ENCODE data around the gene SUDS3. TPM values are rescaled to one million over a fixed set of nuclear protein-coding genes. Genes with fewer than 3 reads are reported as not detected.
A peak's percentile ranks its signal among the peaks of the same experiment; 100 is the strongest.

The SUDS3 gene
- total and polyA plus RNA-seq, 4 experiments from 2014 or later, result 14.4 to 35.0 (median 28.7) TPM

DNA sequence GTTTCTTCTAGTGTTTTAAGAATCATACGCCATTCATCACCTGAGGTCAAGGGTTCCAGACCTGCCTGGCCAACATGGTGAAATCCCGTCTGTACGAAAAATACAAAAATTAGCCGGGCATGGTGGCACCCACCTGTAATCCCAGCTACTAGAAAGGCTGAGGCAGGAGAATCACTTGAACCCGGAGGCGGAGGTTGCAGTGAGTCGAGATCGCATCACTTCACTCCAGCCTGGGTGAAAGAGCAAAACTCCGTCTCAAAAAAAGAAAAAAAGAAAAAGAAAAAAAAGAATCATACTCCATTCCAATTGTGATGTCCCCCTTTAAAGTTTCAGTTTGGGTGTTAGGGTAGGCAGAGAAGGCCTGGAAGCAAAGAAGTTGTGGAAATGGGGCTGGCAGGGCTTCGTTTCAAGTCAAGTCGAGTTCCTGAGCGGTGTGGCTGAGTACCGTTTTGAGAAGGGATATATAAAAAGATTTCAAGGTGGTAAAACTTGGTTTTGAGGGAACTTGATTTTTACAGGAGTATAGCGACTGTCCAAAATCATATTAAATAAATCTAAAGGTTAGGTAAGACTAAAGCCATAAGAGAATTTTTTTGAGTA lies 2.1 kb upstream of the SUDS3 start:
- Mint-ChIP-seq H3K36me3 (peaks cover 0 to 16% of the 10 kb centered on the region in 2 donors), H3K27ac (peak overlapping the region in 3 of 7 donors; percentile 44 to 100 (median 46)), H3K4me3 (peak overlapping the region in 5 of 8 donors; percentile 36 to 90 (median 71)), H3K27me3 (no peaks in the 10 kb centered on the region), H3K9me3 (peaks cover 0 to 4% (median 0%) of the 10 kb centered on the region in 8 donors), H3K4me1 (peaks cover 28 to 69% (median 47%) of the 10 kb centered on the region in 4 donors)
- DNase-seq, result no peak
- Histone ChIP-seq H3K27me3 (ENCODE audit: insufficient read depth, low read length) (no peaks in the 10 kb centered on the region), H3K9me3 (ENCODE audit: control insufficient read depth in 1 of 2, low read length in 2 of 2) (no peaks in the 10 kb centered on the region), H3K4me3 (ENCODE audit: low read length in 2 of 2) (no peak overlapping the region), H3K36me3 (ENCODE audit: insufficient read depth, low read length) (no peaks in the 10 kb centered on the region), H3K27ac (ENCODE audit: low read depth, low read length) (no peak overlapping the region), H3K4me1 (ENCODE audit: insufficient read depth, low read length) (peaks cover 50% of the 10 kb centered on the region)
- intact Hi-C loops (cut with micrococcal nuclease), result loop anchor here (10.0 kb wide), 2 partner anchors 1171 to 1639 kb away; partner anchors contain the start of genes RNFT2 and SPRING1
- ChIA-PET CTCF (ENCODE audit: partially characterized antibody) (interaction anchor here (1.0 to 2.1 kb wide), 3 partner anchors 16 to 239 kb away, joined by 5 to 18 read pairs (median 7); partner anchors contain the start of gene PEBP1), POLR2A (ENCODE audit: partially characterized antibody) (interaction anchor here (1.1 to 2.2 kb wide), 4 partner anchors 16 to 313 kb away, joined by 3 to 55 read pairs (median 6); partner anchors contain the start of genes PEBP1 and WSB2)

DNA sequence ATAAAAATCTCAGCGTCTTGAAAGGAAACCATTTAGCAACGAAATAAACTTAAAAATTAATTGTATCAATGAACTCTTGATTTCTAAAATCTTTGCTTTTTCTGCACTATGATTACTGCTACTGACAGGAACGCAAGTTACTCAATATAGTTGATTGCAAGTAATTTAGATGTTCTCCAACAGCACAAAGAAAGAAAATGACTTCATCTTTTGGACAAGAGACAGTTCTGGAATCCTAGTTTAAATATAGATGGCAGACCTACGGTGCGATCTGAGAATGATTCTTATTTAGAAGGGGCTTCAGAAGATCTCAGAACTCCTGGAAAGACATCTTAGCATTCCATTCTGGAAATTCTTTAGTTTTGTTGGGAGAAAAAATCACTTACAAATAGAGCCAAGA lies 1.4 kb upstream of the SUDS3 start:
- DNase-seq, result no peak
- Mint-ChIP-seq H3K36me3 (peaks cover 1 to 21% of the 10 kb centered on the region in 2 donors), H3K4me3 (peak overlapping the region in 5 of 8 donors; percentile 23 to 97 (median 41)), H3K27me3 (no peaks in the 10 kb centered on the region), H3K27ac (peak overlapping the region in 3 of 7 donors; percentile 37 to 100 (median 46)), H3K4me1 (peaks cover 29 to 67% (median 46%) of the 10 kb centered on the region in 4 donors), H3K9me3 (peaks cover 0 to 4% (median 0%) of the 10 kb centered on the region in 8 donors)
- Histone ChIP-seq H3K4me1 (ENCODE audit: insufficient read depth, low read length) (peaks cover 50% of the 10 kb centered on the region), H3K27ac (ENCODE audit: low read depth, low read length) (no peak overlapping the region), H3K9me3 (ENCODE audit: control insufficient read depth in 1 of 2, low read length in 2 of 2) (no peaks in the 10 kb centered on the region), H3K27me3 (ENCODE audit: insufficient read depth, low read length) (no peaks in the 10 kb centered on the region), H3K4me3 (ENCODE audit: low read length in 2 of 2) (no peak overlapping the region), H3K36me3 (ENCODE audit: insufficient read depth, low read length) (peaks cover 3% of the 10 kb centered on the region)
- intact Hi-C loops (cut with micrococcal nuclease), result loop anchor here (5.0 to 10.0 kb wide), 4 partner anchors 1170 to 1742 kb away; partner anchors contain the start of genes FBXO21, RAB35, RNFT2 and SPRING1
- ChIA-PET POLR2A (ENCODE audit: partially characterized antibody) (interaction anchor here (2.0 to 3.6 kb wide), 3 partner anchors 17 to 314 kb away, joined by 11 to 61 read pairs (median 17); partner anchors contain the start of gene WSB2), CTCF (ENCODE audit: partially characterized antibody) (interaction anchor here (0.9 to 4.6 kb wide), 14 partner anchors 13 to 254 kb away, joined by 3 to 119 read pairs (median 12); partner anchors contain the start of gene PEBP1)

DNA sequence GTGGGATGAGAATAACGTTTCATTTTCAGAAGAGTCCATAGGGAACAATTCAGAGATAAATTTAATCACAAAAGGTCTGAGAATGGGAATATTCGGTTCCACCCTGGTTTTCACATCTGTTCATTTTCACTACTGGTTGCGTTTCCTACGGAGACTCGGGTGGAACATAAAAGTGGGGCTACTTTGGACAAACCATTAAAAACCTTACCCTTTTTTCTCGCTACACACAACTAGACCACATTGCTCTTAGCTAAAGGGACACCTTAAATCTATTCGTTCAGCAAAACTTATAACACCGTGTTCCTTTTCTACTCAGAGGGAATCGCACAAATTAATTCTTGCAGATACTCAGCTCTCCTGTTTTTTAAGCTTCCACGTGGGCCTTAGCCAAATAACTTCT lies 1.0 kb upstream of the SUDS3 start:
- H3K9me3 Mint-ChIP-seq, result peaks cover 0 to 4% (median 0%) of the 10 kb centered on the region in 8 donors
- Histone ChIP-seq H3K36me3 (ENCODE audit: insufficient read depth, low read length) (peaks cover 8% of the 10 kb centered on the region), H3K9me3 (ENCODE audit: control insufficient read depth in 1 of 2, low read length in 2 of 2) (no peaks in the 10 kb centered on the region), H3K27ac (ENCODE audit: low read depth, low read length) (no peak overlapping the region), H3K4me3 (ENCODE audit: low read length in 2 of 2) (no peak overlapping the region), H3K4me1 (ENCODE audit: insufficient read depth, low read length) (peaks cover 46% of the 10 kb centered on the region), H3K27me3 (ENCODE audit: insufficient read depth, low read length) (no peaks in the 10 kb centered on the region)
- peak overlapping the region in 6 of 8 donors; percentile 41 to 98 (median 96) for H3K4me3 Mint-ChIP-seq
- H3K27ac Mint-ChIP-seq, result peak overlapping the region in 3 of 7 donors; percentile 37 to 100 (median 99)
- no peaks in the 10 kb centered on the region for H3K27me3 Mint-ChIP-seq
- DNase-seq, result no peak
- peaks cover 27 to 63% (median 45%) of the 10 kb centered on the region in 4 donors for H3K4me1 Mint-ChIP-seq
- ChIA-PET CTCF (ENCODE audit: partially characterized antibody) (interaction anchor here (0.6 to 4.6 kb wide), 39 partner anchors 8 to 1291 kb away, joined by 3 to 119 read pairs (median 6); partner anchors contain the start of genes PEBP1, RFC5 and WSB2), POLR2A (ENCODE audit: partially characterized antibody) (interaction anchor here (0.7 to 3.6 kb wide), 10 partner anchors 10 to 500 kb away, joined by 3 to 61 read pairs (median 8); partner anchors contain the start of genes PEBP1 and WSB2)
- intact Hi-C loops (cut with micrococcal nuclease), result loop anchor here (5.0 to 10.0 kb wide), 4 partner anchors 1169 to 1742 kb away; partner anchors contain the start of genes FBXO21, RAB35, RNFT2 and SPRING1
- peaks cover 6 to 25% of the 10 kb centered on the region in 2 donors for H3K36me3 Mint-ChIP-seq

DNA sequence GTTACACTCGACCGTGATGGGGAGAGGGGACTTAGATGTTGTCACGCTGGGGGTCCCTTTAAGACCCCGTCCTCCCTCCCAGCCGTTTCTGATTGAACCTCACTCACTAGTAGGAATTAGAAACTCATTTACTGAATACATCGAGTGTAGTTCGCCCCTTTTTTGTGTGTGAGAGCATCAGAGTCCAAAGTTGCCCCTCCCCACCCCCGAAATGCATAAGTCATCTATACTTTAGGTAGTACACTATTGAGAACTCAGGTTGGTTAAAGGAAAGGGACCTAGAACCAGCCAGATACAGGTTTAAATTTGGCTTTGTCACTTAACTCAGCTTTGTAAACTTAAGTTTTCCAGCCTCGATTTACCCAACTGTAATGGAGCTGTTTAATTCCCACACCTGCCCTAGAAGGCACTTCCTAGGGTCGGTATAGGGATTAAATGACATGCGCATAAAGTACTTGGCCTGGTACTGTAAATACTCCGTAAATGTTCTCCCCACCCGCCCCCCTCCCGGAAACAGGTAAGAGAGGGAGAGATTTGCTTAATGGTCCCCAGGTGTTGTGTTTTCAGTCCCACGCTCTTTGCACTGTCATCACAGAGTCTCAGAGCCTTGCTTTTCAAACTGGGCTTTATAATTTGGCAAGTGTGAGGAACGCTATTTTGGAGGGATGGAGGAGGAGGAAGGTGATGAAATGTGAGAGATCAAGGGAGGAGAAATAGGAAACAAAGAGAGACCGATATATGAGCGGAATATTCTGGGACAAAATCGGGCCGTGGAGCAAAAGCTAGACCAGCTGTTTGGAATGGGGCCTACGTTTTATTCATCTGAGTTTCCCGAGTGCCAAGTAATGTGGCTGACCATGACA lies 897 bp downstream of the SUDS3 start:
- intact Hi-C loops (cut with micrococcal nuclease), result loop anchor here (1.0 to 10.0 kb wide), 7 partner anchors 361 to 1740 kb away; partner anchors contain the start of genes FBXO21, RAB35, RFC5 and RNFT2
- peak overlapping the region; percentile 76 to 100 (median 98) for H3K27ac Mint-ChIP-seq
- Histone ChIP-seq H3K27ac (ENCODE audit: low read depth, low read length) (peak overlapping the region; percentile 86), H3K27me3 (ENCODE audit: insufficient read depth, low read length) (no peaks in the 10 kb centered on the region), H3K36me3 (ENCODE audit: insufficient read depth, low read length) (peaks cover 17% of the 10 kb centered on the region), H3K4me1 (ENCODE audit: insufficient read depth, low read length) (peaks cover 36% of the 10 kb centered on the region), H3K4me3 (ENCODE audit: low read length in 2 of 2) (peak overlapping the region; percentile 61 to 66), H3K9me3 (ENCODE audit: control insufficient read depth in 1 of 2, low read length in 2 of 2) (no peaks in the 10 kb centered on the region)
- peaks cover 22 to 46% (median 34%) of the 10 kb centered on the region in 4 donors for H3K4me1 Mint-ChIP-seq
- peak overlapping the region; percentile 82 to 98 (median 96) for H3K4me3 Mint-ChIP-seq
- peaks cover 0 to 4% (median 0%) of the 10 kb centered on the region in 8 donors for H3K9me3 Mint-ChIP-seq
- DNase-seq, result peak in 2 of 5 donors; percentile 12 to 17
- ChIA-PET POLR2A (ENCODE audit: partially characterized antibody) (interaction anchor here (1.1 to 3.6 kb wide), 11 partner anchors 12 to 361 kb away, joined by 3 to 61 read pairs (median 6); partner anchors contain the start of genes PEBP1, RFC5 and WSB2), CTCF (ENCODE audit: partially characterized antibody) (interaction anchor here (0.8 to 4.6 kb wide), 37 partner anchors 8 to 1289 kb away, joined by 3 to 119 read pairs (median 7); partner anchors contain the start of genes PEBP1 and WSB2)
- no peaks in the 10 kb centered on the region for H3K27me3 Mint-ChIP-seq
- H3K36me3 Mint-ChIP-seq, result peaks cover 12 to 38% of the 10 kb centered on the region in 2 donors

DNA sequence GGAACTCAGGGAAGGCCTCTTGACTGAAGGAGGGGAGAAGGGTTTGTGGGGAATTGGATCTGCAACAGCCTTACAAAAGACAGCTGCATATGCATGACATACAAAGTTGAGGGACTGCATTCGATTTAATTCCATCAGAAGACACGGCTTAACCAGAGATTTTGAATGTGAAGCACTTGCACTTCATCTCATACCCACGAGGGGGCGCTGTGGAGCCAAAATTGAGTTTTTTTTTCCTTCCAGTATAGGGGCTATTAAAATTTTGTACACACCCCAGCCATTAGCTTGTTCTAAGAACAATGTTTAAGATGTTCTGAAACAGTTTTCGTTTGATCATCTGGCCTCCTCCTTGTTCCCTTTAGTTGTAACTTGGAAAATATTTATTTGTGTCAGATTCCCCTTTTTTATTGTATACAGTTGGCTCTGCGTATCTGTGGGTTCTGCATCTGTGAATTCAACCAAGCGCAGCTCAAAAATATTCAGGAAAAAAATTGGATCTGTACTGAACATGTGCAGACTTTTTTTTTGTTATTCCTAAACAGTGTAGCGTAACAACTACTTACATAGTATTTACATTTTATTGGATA lies 1.6 kb downstream of the SUDS3 start:
- Mint-ChIP-seq H3K36me3 (peaks cover 12 to 40% of the 10 kb centered on the region in 2 donors), H3K4me1 (peaks cover 22 to 42% (median 33%) of the 10 kb centered on the region in 4 donors), H3K27ac (peak overlapping the region; percentile 76 to 100 (median 97)), H3K27me3 (no peaks in the 10 kb centered on the region), H3K9me3 (peaks cover 0 to 4% (median 0%) of the 10 kb centered on the region in 8 donors), H3K4me3 (peak overlapping the region; percentile 82 to 98 (median 96))
- CTCF ChIA-PET (ENCODE audit: partially characterized antibody), result interaction anchor here (0.8 to 4.6 kb wide), 23 partner anchors 9 to 1167 kb away, joined by 3 to 119 read pairs (median 6); partner anchors contain the start of gene PEBP1
- H3K27me3 ChIP-seq (ENCODE audit: insufficient read depth, low read length), result no peaks in the 10 kb centered on the region
- peaks cover 36% of the 10 kb centered on the region for H3K4me1 ChIP-seq (ENCODE audit: insufficient read depth, low read length)
- H3K9me3 ChIP-seq (ENCODE audit: control insufficient read depth in 1 of 2, low read length in 2 of 2), result no peaks in the 10 kb centered on the region
- H3K36me3 ChIP-seq (ENCODE audit: insufficient read depth, low read length), result peaks cover 22% of the 10 kb centered on the region
- POLR2A ChIA-PET (ENCODE audit: partially characterized antibody), result interaction anchor here (1.1 to 3.6 kb wide), 5 partner anchors 20 to 362 kb away, joined by 3 to 61 read pairs (median 6); partner anchors contain the start of genes PEBP1 and RFC5
- peak overlapping the region; percentile 61 to 66 for H3K4me3 ChIP-seq (ENCODE audit: low read length in 2 of 2)
- peak overlapping the region; percentile 86 for H3K27ac ChIP-seq (ENCODE audit: low read depth, low read length)
- peak; percentile 65 to 75 (median 72) for DNase-seq
- intact Hi-C loops (cut with micrococcal nuclease), result loop anchor here (1.0 to 10.0 kb wide), 7 partner anchors 362 to 1739 kb away; partner anchors contain the start of genes FBXO21, RAB35, RFC5 and RNFT2

DNA sequence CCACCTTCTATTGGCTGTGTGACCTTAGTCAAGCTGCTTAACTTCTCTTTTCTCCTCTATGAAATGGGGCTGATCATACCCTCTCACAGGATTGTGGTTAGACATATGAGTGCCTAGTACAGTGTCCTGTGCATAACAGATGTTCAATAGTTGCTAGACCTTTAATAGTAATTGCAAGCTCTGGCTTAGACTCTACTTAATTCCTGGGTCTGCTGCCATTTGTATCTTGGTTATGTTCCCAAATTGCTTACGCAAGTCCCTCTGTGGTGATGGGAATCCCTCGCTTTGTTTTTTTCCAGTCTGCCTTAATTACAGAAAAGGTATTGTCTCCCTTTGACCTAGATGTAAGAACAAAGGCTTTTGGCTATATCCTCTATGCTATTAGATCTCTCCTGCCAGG lies 15.1 kb downstream of the SUDS3 start:
- Mint-ChIP-seq H3K36me3 (peaks cover 55 to 79% of the 10 kb centered on the region in 2 donors), H3K9me3 (peaks cover 0 to 2% (median 0%) of the 10 kb centered on the region in 8 donors), H3K4me3 (no peak overlapping the region), H3K4me1 (peaks cover 0 to 1% (median under 1%) of the 10 kb centered on the region in 4 donors), H3K27me3 (no peaks in the 10 kb centered on the region), H3K27ac (peak overlapping the region in 1 of 7 donors; percentile 61)
- Histone ChIP-seq H3K4me3 (ENCODE audit: low read length in 2 of 2) (no peak overlapping the region), H3K4me1 (ENCODE audit: insufficient read depth, low read length) (no peaks in the 10 kb centered on the region), H3K9me3 (ENCODE audit: control insufficient read depth in 1 of 2, low read length in 2 of 2) (no peaks in the 10 kb centered on the region), H3K36me3 (ENCODE audit: insufficient read depth, low read length) (peaks cover 58% of the 10 kb centered on the region), H3K27me3 (ENCODE audit: insufficient read depth, low read length) (no peaks in the 10 kb centered on the region), H3K27ac (ENCODE audit: low read depth, low read length) (no peak overlapping the region)
- ChIA-PET CTCF (ENCODE audit: partially characterized antibody) (interaction anchor here (1.3 to 1.9 kb wide), 3 partner anchors 8 to 15 kb away, joined by 3 to 5 read pairs (median 4); partner anchors contain the start of gene SUDS3), POLR2A (ENCODE audit: partially characterized antibody) (interaction anchor here (0.6 kb wide), 1 partner anchor 16 kb away, joined by 3 read pairs; no protein-coding TSS in a partner anchor)
- intact Hi-C loops (cut with micrococcal nuclease), result no loop called here
- DNase-seq, result no peak

All from CD4-positive, alpha-beta memory T cell (primary cell).